ENCODE results near the gene ILKAP.
A peak's percentile ranks its signal among the peaks of the same experiment; 100 is the strongest.

The ILKAP gene

DNA sequence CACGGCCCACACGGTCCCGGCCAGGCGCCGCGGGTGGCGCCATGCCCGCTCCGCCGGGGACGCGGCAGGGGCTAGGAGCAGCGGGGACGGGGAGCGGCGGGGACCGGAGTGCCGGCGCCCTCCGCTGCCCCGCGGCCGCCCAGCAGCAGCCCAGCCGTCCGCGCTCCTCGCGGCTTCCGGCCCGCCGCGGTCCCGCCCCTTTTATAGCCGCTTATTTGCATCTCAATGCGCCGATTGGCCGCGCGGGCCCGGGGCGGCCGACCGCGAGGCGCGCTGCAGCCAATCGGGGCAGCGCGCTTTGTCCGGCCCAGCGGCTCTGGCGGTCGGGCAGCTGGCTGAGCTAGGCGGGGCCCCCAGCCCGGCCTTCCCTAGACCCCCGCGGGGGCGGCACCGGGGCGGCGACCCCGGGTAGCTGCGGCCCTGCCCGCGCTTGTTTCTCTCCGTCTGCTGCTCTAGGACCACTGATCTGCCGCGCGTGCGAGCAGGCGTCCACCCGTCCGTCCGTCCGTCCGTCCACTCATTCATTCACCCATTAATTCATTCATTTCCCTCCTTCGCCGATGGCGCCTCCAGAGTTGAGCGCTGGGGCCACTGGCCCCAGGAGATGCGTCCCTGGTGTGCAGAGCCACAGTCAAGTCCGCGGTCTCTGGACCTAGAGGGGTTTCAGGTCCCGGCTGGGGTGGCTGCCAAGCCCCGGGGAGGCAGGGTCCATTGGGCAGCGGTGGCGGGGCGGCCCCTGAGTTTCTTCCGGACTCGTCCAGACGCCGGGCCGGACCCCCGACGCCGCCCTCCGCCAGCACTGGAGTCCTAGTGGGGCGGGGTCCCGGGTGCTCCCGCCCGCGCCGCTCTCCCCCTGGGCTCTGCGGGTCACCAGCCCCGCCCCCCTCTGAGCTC, 36.6 kb upstream of the ILKAP start, which contains the start of gene HES6:
Gene HES6 (minus strand): TSS at position 176 of the 894 bp plus-strand sequence. CDS start 133 bp downstream, at position 43.
- peaks cover 2% of the 10 kb centered on the region for H3K36me3 Mint-ChIP-seq
- peak within 1 kb of the TSS; percentile 81 for H3K4me3 Mint-ChIP-seq
- no peak within 1 kb of the TSS for H3K27ac Mint-ChIP-seq
- peaks cover 18% of the 10 kb centered on the region for H3K27me3 Mint-ChIP-seq
- H3K4me1 Mint-ChIP-seq, result peaks cover 15% of the 10 kb centered on the region
- peak; percentile 86 for ATAC-seq
- no peaks in the 10 kb centered on the region for H3K9me3 Mint-ChIP-seq

DNA sequence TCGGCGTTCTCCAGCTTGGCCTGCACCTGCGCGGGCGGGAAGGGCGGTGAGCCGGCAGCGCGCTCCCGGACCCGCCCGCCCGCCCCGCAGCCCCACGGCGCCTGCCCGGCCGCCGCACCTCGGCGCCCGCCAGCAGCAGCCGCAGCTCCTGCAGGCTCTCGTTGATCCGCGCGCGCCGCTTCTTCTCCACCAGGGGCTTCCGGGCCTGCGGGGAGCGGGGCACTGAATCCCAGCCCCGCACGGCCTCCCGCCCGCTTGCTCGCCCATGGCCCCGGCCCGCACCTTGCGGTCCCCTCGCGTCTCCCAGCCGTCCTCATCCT, 36.0 kb upstream of the ILKAP start:
- ATAC-seq, result no peak
- Mint-ChIP-seq H3K36me3 (no peaks in the 10 kb centered on the region), H3K9me3 (no peaks in the 10 kb centered on the region), H3K4me1 (peaks cover 15% of the 10 kb centered on the region), H3K27ac (no peak overlapping the region), H3K4me3 (peak overlapping the region; percentile 55), H3K27me3 (peaks cover 24% of the 10 kb centered on the region)

DNA sequence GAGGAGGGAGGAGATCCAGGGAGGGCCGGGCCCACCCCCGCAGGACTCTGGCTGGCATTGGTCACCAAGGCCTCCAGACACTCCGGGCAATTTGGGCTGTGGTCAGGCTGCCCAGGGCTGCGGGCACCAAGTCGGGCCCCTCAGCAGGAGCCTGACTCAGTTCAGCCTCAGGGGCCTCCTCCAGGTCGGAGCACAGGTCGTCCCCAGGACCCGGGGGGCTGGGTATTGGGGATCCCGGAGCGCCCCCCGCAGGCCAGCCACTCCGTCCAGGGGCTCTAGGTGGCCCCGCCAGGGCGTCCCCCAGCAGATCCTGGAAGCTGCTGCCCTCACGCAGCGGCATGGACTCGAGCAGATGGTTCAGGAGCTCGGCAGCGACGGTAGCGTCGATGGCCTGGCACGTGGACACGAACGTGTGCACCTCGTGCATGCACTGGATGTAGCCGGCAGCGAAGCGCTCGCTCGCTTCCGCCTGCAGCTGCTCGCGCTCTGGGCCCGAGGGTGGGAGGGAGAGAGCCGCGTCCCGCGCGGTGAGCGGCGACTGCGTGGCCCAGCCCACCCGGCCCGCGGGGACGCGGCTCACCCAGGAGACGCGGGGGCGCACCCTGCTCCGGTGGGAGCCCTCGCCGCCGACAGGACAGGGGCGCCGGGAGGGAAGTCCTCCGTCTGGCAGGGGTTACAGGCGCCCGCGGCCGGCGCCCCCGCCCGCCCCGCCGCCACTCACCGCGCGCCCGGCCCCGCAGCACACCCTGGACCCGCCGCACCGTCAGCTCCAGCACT, 35.5 kb upstream of the ILKAP start:
- Mint-ChIP-seq H3K27ac (no peak overlapping the region), H3K27me3 (peaks cover 24% of the 10 kb centered on the region), H3K36me3 (peaks cover under 1% of the 10 kb centered on the region), H3K4me3 (peak overlapping the region; percentile 60), H3K9me3 (no peaks in the 10 kb centered on the region), H3K4me1 (peaks cover 15% of the 10 kb centered on the region)
- ATAC-seq, result peak; percentile 38

DNA sequence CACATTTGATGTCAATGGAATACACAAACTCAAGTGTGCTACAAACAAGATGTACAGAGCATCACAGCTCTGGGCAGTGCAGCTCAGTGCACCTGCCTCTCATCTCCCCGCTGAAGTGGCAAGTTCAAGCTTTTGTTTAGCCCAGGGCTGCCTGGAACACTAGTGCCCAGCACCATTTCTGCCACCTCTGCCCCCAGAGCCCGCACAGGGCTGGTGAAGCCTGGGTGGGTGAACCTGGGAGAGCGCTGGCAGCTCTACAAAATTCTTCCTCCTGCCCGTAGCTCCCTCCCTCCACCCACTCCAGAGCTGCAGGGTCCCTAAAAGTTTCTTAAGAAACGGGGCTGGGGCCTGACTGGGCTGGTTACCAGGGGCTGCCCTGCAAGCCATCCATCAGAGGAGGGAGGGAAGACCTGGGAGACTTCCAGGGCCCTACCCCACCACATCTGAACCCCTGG, 34.8 kb upstream of the ILKAP start:
- no peak for ATAC-seq
- H3K9me3 Mint-ChIP-seq, result no peaks in the 10 kb centered on the region
- peaks cover 15% of the 10 kb centered on the region for H3K4me1 Mint-ChIP-seq
- no peak overlapping the region for H3K27ac Mint-ChIP-seq
- peaks cover 7% of the 10 kb centered on the region for H3K36me3 Mint-ChIP-seq
- peak overlapping the region; percentile 53 for H3K4me3 Mint-ChIP-seq
- H3K27me3 Mint-ChIP-seq, result peaks cover 24% of the 10 kb centered on the region

DNA sequence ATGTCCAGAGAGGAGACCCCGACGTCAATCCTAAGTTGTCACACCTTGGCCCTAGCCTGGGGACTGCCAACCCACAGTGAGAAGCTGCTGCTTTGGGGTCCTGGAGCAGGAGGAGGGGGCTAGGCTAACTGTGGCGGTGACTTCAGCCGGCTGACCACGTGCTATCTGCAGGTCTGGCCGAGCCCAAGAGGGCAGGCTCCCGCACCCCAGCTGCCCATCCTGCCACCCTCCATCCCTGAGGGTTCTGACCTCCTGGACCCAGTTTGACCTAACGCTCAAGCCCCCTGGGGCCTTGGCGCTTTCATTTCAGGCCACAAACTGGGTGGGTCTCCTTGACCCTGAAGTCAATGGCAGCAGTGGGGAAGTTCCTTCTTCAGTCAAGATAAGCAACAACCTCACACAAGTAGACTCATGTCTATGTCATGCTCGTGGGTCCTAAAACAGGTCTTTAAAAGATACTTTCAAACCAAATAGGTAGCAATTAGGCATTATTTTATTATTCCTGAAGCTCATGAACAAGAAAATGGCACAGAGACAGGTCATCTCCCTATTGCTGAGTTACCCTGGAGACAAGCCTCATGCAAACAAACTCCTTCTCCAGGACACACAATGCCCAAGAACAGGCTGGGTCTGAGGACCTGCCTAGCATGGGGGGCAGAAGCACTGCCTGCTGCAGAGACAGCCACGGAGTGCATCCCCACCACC, 34.1 kb upstream of the ILKAP start:
- Mint-ChIP-seq H3K4me1 (peaks cover 15% of the 10 kb centered on the region), H3K9me3 (no peaks in the 10 kb centered on the region), H3K4me3 (no peak overlapping the region), H3K27ac (no peak overlapping the region), H3K27me3 (peaks cover 24% of the 10 kb centered on the region), H3K36me3 (peaks cover 8% of the 10 kb centered on the region)
- no peak for ATAC-seq

DNA sequence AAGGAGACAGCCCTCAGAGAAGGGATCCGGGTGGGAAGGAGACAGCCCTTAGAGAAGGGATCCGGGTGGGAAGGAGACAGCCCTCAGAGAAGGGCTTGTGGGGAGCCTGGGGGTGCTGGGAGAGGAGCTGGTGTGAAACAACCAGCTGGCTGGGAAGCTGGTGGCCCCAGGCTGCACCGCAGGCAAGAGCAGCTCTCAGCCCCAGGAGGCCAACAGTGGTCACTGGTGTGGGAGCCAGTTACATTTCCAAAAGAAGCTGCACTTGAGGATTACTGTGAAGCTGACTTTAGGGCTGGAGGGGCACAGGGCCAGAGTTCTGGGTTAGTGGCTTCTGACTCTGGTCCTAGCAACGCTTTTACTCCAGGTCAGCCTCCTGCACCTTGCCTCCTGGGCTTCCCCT, 33.1 kb upstream of the ILKAP start:
- Mint-ChIP-seq H3K27me3 (peaks cover 24% of the 10 kb centered on the region), H3K36me3 (peaks cover 8% of the 10 kb centered on the region), H3K9me3 (no peaks in the 10 kb centered on the region), H3K4me3 (no peak overlapping the region), H3K4me1 (peaks cover 15% of the 10 kb centered on the region), H3K27ac (no peak overlapping the region)
- ATAC-seq, result no peak

DNA sequence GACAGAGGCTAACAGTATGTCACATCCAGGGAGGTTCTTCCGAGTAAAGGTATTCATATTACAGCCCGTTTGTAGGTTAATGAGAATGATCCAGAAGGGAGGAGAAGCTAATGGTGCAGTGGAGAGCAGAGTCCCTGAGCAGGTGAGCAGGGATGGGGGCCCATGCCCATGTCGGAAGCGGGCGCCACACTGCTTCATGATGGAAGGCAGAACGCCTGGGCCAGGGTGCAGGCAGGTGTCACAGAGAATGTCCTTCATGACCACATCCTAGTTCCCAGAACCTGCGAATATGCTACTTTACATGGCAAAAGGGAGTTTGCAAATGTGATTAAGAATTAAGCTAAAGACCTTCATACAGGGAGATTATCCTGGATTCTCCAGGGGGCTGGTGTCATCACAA, 32.4 kb upstream of the ILKAP start:
- Mint-ChIP-seq H3K27me3 (peaks cover 24% of the 10 kb centered on the region), H3K4me1 (peaks cover 16% of the 10 kb centered on the region), H3K4me3 (no peak overlapping the region), H3K27ac (no peak overlapping the region), H3K9me3 (no peaks in the 10 kb centered on the region), H3K36me3 (peaks cover 8% of the 10 kb centered on the region)
- ATAC-seq, result no peak

DNA sequence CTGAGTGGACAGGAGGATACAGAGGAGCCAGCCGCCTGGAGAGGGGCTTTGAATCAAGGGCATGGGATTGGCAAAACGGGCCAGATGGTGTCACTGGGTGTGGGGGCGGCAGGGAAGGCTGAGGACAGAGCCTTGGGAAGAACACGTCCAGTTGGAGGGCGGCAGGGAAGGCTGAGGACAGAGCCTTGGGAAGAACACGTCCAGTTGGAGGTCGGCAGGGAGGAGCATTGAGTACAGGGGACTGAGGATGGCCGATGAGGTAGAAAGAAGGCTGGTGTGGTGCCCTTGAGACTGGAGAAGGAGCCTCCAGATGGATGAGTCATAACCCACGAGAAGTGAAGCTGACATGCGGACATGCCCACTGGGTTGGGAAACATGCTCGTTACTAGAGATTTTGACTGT, 31.8 kb upstream of the ILKAP start:
- no peak overlapping the region for H3K4me3 Mint-ChIP-seq
- no peak overlapping the region for H3K27ac Mint-ChIP-seq
- peaks cover 19% of the 10 kb centered on the region for H3K4me1 Mint-ChIP-seq
- H3K27me3 Mint-ChIP-seq, result peaks cover 29% of the 10 kb centered on the region
- no peaks in the 10 kb centered on the region for H3K9me3 Mint-ChIP-seq
- peaks cover 8% of the 10 kb centered on the region for H3K36me3 Mint-ChIP-seq
- ATAC-seq, result no peak

DNA sequence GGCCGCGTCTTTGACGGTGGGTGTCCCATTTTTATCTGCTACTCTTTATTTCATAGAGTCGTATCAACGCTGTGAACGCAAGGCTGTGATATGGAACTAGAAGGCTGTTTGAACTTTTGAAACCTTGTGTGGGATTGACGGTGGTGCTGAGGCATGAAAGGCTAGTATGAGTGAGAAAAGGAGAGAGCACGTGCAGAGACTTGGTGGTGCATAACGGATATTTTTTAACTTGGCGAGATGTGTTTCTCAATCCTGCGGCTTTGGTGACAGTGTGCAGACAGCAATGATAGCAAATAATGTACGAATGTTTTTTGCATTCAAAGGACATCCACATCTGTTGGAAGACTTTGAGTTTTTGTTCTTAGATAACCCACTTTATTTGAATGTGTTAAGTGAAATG, 30.1 kb upstream of the ILKAP start:
- no peaks in the 10 kb centered on the region for H3K9me3 Mint-ChIP-seq
- H3K36me3 Mint-ChIP-seq, result peaks cover 8% of the 10 kb centered on the region
- H3K27me3 Mint-ChIP-seq, result peaks cover 32% of the 10 kb centered on the region
- peaks cover 18% of the 10 kb centered on the region for H3K4me1 Mint-ChIP-seq
- no peak overlapping the region for H3K27ac Mint-ChIP-seq
- no peak for ATAC-seq
- no peak overlapping the region for H3K4me3 Mint-ChIP-seq

DNA sequence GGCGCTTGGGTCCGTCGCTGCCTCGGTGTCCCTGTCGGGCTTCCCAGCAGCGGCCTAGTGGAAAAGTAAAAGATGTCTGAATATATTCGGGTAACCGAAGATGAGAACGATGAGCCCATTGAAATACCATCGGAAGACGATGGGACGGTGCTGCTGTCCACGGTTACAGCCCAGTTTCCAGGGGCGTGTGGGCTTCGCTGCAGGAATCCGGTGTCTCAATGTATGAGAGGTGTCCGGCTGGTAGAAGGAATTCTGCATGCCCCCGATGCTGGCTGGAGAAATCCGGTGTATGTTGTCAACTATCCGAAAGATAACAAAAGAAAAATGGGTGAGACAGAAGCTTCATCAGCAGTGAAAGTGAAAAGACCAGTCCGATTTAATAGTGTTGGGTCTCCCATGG, 28.3 kb upstream of the ILKAP start:
- Mint-ChIP-seq H3K36me3 (peaks cover 17% of the 10 kb centered on the region), H3K4me3 (peak overlapping the region; percentile 82), H3K27me3 (peaks cover 32% of the 10 kb centered on the region), H3K4me1 (peaks cover 18% of the 10 kb centered on the region), H3K9me3 (no peaks in the 10 kb centered on the region), H3K27ac (peak overlapping the region; percentile 15)
- no peak for ATAC-seq

DNA sequence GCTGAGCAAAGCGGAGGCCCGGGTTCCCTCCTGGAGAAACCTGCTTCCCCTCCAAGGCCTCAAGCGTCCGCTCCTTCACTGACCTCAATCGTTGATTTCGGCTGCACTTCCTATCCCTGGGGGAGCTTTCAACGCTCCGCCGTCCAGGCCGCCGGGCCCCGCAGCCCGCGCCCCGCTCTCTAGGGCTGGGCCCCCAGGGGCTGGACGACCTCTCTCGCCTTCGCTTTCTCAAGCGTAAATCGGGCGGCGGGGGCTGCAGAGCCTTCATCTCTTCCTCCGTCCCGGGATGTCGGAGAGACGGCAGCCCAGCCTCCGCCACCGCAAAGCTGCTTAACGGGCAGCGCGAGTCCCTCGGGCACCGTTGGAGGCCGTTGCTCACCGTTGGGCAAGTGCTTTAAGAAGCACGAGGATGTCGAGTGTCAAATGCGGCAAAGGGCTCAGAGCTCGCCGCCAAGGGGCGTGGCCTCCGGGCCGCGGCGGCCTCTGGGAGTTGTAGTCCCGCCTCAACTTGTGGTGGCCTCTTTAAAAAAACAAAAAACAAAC, 27.8 kb upstream of the ILKAP start:
- Mint-ChIP-seq H3K27me3 (peaks cover 27% of the 10 kb centered on the region), H3K4me1 (peaks cover 18% of the 10 kb centered on the region), H3K36me3 (peaks cover 22% of the 10 kb centered on the region), H3K4me3 (peak overlapping the region; percentile 82), H3K27ac (peak overlapping the region; percentile 15), H3K9me3 (no peaks in the 10 kb centered on the region)
- peak; percentile 88 for ATAC-seq

DNA sequence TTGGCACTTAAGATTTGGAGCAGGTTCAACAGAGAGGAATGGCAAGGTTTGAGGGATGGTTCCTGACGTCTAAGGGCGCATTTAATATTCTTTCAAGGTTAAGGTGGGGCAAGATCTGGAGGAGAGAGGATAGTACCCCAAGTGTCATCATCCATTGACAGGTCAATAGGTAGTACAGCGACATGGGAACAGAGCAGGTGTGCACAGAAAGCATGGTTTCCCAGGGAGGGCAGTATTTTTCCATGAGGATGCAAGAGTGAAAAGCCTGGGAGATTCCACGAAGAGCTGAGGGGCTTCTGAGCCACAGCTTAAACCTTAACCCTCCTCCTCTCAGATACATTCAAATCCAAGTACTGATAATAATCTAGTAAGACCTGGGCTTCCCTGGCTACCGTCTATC, 27.2 kb upstream of the ILKAP start:
- Mint-ChIP-seq H3K9me3 (no peaks in the 10 kb centered on the region), H3K36me3 (peaks cover 28% of the 10 kb centered on the region), H3K27me3 (peaks cover 21% of the 10 kb centered on the region), H3K4me3 (peak overlapping the region; percentile 33), H3K4me1 (peaks cover 18% of the 10 kb centered on the region), H3K27ac (no peak overlapping the region)
- no peak for ATAC-seq

DNA sequence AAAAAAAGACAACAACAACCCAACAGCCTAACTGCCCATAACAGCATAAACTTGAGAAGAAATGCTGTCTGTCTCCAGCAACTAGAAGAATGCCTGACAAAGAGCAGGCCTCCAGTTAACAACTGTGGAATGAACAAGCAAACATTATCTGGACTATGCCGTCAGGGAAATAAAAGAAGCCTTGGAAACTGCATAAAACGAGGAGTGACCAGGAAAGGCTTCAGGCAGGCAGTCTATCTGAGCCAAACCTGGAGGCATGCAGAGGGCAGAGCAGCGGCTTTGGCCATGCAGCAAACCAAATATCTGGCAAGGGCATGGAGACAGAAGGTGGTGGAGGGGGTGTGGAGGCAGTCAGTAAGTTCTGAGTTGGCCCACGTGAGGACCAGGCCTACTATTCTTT, 25.2 kb upstream of the ILKAP start:
- Mint-ChIP-seq H3K36me3 (peaks cover 39% of the 10 kb centered on the region), H3K4me1 (peaks cover 18% of the 10 kb centered on the region), H3K4me3 (no peak overlapping the region), H3K27ac (no peak overlapping the region), H3K27me3 (peaks cover 9% of the 10 kb centered on the region), H3K9me3 (no peaks in the 10 kb centered on the region)
- ATAC-seq, result no peak

DNA sequence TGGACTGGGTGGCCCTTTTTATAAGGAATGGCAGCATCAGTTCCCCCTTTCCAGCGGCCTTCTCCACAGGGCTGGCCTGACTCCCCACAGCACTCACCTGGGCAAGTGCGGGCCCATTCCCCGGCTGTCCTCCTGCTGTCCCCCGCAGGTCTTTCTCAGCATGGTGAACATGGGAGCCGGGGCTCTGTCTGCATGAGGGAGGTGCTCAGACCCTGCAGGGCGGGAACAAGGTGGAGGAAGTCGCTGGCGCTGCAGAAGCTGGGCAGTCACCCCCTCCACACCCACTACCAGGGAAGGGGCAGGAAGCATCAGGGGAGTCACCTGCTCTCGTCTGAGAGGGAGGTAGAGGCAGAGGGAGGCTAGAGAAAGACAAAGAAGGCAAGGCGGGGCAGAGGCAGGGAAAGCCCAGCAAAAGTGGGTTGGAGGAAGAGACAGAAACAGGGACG, 24.1 kb upstream of the ILKAP start:
- Mint-ChIP-seq H3K9me3 (no peaks in the 10 kb centered on the region), H3K36me3 (peaks cover 34% of the 10 kb centered on the region), H3K27me3 (peaks cover 9% of the 10 kb centered on the region), H3K27ac (no peak overlapping the region), H3K4me3 (no peak overlapping the region), H3K4me1 (peaks cover 18% of the 10 kb centered on the region)
- no peak for ATAC-seq
